Anterior cingulate cortex (tissue), 58 donors: ENCODE measurements around the gene GMFB.
"Not testable (repeated sequence)": the region's sequence is repeated elsewhere in the genome, so short reads cannot be mapped to it uniquely, and the experiment has no call there.

Experiments used
- DNase-seq, 58 donors: peaks; one replicate each; lab custom pipeline; 2025; lab: John Stamatoyannopoulos, UW

Gene GMFB

DNA sequence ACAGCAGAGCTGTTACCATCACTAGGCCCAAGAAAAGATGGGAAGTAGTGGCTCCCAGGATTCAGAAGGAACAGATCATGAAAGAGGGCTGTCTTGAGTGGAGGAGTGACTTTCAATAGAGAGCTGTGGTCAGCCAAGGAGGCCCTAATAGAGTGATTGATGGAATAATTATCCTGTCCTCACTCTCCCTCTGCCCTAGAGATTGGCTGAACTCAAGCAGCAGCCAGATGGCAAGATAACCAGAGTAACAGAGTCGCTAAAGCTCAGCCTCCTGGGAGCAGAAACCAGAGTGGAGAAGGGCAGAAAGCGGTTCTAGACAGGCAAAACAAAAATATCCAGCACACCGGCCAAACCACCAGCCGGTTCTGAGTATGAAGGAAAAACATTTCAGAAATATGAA is 23.1 kb downstream of the GMFB start:
- DNase-seq, result no peak

DNA sequence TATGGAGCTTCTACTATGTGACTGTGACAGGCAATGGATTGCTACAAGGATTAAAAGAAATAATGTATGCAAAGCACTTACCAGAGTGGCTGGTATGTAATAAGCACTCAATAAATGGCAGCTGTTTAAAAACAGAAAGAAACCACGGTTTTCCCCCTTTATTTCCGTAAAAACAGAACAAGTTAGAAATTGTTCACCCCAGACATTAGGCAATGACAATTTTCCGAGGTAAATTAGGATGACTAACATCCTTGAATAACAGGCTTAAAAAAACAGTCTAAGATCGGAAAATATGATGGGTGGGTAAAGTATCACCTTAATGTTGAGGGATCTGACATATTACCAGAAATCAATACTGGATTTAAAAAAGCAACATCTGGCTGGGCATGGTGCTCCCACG is 26.7 kb downstream of the GMFB start:
- DNase-seq, result no peak

DNA sequence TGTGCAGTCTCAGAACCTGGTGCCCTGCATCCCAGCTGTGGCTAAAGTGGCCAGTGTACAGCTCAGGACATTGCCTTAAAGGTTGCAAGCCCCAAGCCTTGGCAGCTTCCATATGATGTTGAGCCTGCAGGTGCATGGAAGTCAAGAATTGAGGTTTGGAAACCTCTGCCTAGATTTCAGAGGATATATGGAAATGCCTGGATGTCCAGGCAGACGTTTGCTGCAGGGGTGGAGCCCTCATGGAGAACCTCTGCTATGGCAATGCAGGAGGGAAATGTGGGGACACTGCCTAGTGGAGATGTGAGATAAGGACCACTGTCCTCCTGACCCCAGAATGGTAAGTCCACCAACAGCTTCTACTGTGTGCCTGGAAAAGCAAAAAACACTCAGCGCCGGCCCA is 29.7 kb downstream of the GMFB start:
- DNase-seq, result no peak

DNA sequence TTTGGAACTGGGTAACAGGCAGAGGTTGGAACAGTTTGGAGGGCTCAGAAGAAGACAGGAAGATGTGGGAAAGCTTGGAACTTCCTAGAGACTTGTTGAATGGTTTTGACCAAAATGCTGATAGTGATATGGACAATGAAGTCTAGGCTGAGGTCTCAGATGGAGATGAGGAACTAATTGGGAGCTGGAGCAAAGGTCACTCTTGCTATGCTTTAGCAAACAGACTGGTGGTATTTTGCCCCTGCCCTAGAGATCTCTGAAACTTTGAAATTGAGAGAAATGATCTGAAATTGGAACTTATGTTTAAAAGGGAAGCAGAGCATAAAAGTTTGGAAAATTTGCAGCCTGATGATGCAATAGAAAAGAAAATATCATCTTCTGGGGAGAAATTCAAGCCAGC is 30.2 kb downstream of the GMFB start:
- DNase-seq, result not testable (repeated sequence)

DNA sequence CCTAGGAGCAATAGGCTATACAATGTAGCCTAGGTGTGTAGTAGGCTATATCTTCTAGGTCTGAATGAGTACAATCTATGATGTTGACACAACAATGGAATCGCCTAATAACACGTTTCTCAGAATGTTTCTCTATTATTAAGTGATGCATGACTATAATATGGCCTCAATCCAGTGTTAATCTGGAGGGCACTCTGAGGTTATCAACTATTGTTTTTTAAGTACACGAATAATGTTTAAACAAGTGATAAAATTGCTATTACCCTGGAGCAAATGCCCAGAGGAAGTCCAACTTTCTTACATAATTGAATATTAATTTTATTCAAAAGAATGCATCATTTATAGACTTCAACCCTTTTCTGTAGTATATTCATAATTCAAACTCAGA is 31.2 kb downstream of the GMFB start:
- no peak for DNase-seq

DNA sequence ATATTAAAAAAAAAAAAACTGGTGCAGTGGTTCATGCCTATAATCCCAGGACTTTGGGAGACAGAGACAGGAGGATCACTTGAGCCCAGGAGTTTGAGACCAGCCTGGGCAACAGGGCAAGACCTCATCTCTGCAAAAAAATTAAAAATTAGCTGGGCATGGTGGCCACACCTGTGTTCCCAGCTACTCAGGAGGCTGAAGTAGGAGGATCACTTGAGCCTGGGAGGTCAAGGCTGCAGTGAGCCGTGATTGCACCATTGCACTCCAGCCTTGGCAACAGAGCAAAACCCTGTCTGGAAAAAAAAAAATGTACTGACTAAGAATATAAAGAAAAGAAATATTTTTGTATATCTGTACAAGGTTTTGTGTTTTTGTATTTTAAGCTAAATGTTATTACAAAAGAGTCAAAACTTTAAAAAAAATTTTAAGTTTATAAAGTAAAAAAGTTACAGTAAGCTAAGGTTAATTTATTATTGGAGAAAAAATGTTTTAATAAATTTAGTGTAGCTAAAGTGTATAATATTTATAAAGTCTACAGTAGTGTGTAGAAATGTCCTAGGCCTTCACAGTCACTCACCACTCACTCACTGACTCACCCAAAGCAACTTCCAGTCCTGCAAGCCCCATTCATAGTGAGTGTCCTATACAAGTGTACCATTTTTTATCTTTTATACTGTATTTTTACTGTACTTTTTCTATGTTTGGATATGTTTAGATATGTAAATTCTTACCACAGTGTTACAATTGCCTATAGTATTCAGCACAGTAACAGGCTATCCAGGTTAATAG is 31.8 kb downstream of the GMFB start:
- DNase-seq, result not testable (repeated sequence)

DNA sequence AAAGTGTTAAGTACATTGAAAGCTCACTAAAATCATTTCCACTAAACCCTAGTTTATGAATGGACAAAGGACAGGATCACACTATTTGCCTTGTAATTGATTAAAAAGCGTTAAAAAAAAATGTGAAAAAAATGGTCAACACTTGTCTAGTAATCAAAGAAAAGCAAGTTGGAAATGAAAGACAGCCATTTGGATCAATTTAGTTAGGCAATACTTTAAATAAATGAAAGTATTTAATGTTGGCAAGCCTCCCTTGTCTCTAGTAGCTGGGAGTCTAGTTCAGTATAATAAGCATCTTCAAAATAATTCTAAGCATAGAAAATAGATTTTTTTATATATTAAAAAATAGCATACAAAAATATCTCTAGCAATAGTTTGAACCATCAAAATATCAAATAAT is 33.4 kb downstream of the GMFB start:
- no peak for DNase-seq

DNA sequence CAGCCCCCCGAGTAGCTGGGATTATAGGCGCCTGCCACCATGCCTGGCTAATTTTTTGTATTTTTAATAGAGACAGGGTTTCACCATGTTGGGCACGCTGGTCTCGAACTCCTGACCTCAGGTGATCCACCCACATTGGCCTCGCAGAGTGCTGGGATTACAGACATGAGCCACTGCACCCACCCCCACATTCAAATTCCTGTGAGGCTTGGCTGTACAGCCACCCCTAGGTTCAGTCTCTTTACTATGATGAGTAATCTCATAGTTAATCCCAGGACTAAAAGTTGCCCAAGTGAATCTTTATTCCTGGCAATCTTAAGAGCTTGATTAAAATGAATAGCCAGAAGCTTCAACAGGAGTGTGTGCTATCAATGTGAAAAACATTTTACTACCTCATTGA is 34.8 kb downstream of the GMFB start:
- DNase-seq, result not testable (repeated sequence)

DNA sequence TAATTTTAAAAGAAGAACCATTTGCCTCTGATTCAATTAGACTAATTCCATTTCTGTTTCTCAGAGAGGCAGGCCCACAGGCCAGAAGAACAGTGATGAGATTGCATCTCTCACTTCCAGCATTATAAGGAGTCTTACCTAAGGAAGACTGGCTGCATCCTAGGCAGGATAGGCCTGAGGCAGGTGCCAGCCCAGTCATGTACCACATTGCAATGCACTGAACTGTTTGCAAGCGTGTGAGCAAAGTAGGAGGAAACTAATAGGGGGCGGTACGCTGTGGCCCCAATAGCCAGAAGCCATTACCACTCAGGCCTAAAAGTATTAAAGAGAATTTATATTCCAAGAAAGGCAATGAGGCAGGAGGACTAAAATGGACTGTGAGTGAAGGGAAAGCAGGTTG is 35.5 kb downstream of the GMFB start:
- DNase-seq, result no peak

DNA sequence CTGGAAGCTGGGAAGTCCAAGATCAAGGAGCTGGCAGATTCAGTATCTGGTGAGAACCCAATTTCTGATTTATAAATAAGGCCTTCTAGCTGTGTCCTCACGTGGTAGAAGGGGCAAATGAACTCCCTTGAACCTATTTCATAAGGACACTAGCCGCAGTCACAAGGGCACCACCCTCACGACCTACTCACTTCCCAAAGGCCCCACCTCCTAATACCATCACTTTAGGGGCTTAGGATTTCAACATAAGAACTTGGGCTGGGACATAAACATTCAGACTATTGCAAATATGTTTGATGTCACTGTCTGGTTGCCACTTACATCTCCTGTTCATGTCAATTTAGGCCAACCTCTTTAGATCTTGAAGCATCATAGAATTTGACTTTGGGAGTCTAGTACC is 36.8 kb downstream of the GMFB start:
- no peak for DNase-seq

DNA sequence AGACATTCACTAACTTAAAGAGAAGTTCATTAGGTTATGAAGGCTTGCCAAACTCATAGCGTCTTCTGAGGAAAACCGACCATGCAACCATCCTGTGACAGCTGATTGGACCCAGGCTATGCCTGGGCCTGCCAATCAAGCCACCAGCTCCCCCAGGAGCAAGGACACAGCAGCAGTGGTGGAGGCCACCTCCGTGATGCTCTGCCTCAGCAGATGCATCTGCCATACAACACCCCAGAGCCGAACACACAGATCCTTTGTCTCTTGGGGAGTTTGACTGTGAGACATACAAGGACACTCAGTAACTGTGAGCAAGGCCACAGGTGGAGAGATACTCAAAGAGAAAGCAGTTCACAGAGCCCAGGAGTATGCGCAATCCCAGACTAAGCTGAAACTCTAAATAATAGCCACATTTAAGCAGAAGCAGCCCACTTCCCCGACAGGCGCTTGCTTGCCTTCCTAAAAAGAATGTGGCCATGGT is 37.6 kb downstream of the GMFB start:
- no peak for DNase-seq

DNA sequence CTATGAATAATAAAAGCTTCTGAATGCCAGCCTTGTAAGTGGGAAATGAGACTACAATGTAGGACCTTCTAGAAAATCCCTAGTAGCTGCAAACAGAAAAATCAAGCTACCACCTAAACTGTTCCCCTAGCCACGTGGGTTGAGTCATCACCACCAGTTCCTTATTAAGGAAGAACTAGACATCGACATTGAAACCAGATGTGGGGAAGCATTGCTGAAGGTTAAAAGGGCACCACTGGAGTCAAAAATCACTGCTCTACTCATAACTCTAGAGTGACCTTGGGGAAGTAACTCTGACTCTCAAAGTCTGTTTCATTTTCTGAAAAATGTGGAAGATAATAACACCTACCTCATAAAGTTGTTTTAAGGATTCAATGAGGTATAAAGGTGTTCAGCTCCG is 38.2 kb downstream of the GMFB start:
- no peak for DNase-seq

DNA sequence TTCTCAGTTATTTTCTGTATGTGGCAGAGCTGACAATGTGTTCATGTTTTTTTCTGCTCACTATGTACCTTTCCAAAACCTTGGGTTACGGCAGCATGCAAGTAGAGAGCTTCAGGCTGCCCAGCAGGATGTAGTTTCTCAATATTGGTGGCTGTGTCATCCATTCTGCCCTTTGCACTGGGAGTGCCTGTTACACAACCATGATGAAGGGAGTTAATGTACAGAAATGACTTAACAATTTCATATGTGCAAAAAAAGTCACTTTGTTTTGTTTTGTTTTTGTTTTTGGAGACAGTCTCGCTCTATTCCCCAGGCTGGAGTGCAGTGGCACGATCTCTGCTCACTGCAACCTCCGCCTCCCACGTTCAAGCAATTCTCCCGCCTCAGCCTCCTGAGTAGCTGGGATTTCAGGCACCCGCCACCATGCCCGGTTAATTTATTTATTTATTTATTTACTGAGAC is 41.5 kb downstream of the GMFB start:
- no peak for DNase-seq

DNA sequence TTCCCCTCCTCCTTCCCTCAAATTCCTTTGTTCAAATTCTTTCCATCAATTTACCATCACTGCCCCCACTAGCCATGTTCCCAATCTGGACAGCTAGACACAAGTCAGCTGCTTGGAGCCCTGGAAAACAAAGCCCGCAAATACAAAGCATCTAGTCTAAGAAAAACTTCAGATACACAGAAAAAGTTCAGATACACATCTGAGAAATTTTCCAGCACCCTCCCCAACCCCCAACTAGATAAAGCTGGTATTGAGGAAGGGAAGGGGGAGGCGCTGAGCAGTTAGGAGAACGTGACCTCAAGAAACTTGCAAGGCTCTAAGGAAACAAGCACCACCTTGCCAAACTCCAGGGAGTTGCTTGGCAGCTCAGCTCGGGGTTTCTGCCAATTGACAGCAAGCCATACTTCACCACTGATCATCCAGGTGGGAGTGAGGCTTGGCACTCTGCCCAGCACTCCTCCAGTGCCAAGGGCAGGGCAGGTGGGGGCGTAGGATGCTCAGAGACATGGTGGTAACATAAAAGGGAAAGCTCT is 42.6 kb downstream of the GMFB start:
- DNase-seq, result peak in 39 of 58 donors; percentile 3 to 72 (median 27)

DNA sequence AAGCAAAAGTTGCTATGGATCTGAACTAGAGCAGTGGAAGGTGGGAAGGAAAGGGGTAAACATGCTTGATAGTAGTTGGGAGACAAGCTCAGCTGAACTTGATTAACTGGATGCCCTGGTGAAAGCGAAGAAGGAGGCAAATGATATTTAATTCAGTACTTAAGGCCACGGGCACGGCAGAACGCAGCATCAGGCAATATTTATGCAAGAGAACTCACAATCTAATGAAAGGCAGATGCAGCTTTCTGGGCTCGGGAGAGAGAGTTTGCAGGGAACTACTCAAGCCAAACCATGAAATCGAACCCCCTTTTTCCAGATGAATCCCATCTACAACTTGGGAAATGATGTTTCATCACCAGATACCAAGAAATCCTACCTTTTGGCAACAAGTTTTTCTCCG is 44.1 kb downstream of the GMFB start:
- no peak for DNase-seq

DNA sequence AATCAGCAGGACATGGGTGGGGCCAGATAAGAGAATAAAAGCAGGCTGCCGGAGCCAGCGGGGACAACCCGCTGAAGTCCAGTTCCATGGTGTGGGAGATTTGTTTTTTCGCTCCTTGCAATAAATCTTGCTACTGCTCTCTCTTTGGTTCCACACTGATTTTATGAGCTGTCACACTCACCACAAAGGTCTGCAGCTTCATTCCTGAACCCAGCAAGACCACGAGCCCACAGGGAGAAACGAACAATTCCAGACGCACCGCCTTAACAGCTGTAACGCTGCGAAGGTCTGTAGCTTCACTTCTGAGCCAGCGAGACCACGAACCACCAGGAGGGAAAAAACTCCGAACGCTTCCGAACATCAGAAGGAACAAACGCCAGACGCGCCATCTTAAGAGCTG is 44.8 kb downstream of the GMFB start:
- no peak for DNase-seq

DNA sequence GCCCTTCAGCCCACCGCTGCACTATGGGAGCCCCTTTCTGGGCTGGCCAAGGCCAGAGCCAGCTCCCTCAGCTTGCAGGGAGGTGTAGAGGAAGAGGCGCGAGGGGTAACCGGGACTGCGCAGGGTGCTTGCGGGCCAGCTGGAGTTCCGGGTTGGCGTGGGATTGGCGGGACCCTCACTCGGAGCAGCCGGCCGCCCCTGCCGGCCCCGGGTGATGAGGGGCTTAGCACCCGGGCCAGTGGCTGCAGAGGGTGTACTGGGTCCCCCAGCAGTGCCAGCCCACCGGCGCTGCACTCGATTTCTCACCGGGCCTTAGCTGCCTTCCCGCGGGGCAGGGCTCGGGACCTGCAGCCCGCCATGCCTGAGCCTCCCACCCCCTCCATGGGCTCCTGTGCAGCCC is 45.8 kb downstream of the GMFB start:
- peak in 1 of 58 donors; percentile 3 for DNase-seq

DNA sequence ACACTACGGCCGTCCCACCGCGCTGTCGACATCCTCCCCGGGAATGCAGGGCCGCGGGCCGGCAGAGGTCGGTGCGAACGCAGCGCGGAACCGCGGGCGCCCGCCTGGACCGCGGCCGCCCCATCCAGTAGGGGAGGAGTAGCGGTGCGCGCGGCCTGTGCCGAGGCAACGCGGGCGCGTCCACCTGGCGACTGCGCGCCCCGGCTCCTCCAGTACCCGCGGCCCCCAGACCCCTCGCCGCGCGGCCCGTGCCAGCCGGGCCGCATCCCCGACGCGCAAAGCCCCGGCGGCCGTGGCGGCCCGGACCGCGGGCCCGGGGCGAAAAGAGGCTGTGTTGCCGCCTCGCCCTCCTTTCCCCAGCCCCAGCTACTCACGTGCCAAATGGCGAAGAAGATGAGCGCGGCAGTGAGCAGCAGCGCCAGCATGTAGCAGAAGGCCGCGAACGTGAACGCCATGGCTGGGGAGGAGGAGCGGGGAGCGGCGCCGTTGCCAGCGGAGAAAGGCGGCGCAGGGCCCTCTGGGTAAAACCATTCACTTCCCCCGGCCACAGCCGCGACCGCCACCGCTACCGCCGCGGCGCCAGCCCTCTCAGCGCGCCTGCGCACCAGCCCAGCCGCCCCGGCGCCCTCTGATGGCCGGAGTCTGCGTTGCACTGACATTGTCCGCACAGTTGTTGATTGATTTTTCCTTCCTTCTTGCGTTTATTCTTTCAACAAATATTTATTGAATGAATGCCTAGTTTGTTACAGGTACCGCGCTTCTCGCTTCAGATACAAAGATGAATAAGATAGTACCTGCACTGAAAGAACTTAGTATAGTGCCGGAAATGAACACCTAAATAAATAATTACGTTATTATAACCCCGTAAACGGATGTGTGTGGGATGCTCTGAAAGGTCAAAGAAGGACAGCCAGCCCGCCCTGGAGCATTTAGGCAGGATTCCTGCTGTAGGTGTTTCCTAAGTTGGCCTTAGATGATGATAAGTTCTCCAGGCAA is 47.6 kb downstream of the GMFB start, which contains the start of gene CNIH1:
Gene CNIH1 (minus strand): TSS at position 502 of the 996 bp plus-strand sequence. CDS start 47 bp downstream, at position 455.
- peak; percentile 55 to 92 (median 85) for DNase-seq

DNA sequence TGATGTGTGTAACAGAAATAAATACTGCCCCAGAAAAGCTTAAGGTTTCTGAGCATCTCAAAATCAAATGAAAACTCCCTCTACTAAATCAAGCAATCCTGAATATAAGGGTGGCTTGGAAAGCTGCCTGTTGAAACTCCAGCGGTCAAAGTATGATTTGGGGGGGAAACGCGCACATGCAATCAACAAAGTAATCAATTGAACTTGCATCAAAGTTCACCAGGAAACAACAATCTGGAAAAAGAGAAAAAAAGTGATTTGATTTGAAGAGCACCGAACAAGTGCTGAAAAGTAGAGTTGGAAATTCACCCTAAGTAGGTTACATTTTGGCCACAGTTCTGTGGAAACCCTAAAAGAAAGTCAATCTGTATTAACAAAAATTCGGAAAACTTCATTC is 48.3 kb downstream of the GMFB start:
- DNase-seq, result no peak

DNA sequence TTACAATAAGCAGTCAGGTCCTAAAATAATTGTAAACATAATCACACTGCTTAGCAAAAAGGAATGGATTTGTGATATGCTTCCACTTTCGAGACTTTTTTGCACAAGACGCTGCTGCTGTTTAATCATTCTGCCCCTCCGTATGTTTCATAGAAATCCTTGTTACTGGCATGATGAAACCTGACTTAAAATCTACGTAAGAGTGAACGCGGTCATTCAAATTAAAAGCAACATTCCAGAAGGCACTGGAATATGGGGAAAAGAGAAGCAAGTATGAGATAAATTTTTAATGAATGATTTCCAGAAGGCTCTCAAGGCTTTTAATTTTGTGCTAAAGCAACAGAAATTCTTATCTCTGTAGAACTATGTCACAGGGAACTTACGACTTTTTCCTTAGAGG is 48.7 kb downstream of the GMFB start:
- DNase-seq, result no peak

DNA sequence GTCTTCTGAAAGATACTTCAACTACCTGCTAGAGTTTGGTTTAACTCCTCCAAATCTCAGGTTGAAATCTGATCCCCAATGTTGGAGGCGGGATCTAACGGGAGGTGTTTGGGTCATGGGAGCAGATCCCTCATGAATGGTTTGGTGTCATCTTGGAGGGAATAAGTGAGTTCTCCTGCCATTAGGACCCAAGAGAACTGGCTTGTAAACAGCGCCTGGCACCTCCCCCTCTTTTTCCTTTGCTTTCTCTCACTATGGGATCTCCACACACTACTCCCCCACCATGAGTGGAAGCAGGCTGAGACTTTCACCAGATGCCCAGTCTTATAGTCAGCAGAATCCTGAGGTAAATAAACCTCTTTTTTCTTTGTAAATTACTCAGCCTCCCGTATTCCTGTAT is 50.1 kb downstream of the GMFB start:
- DNase-seq, result no peak
